A673 (cell line): Measurements from ENCODE around the gene AKAP7. TPM values are rescaled to one million over a fixed set of nuclear protein-coding genes. Genes with fewer than 3 reads are reported as not detected.

Experiments used
- BruUV-seq: library from RNA; stranded (reverse); fragments of 400-500 nt; replicated peaks from 2 replicates; lab custom pipeline; 2021; lab: Mats Ljungman, UMichigan
- CTCF ChIA-PET: fragments of 300-600 bp; sonication (Branson Sonifier 250); formaldehyde crosslinking; loops from one replicate; lab custom pipeline; 2022; ENCODE audit warnings: antibody characterized with exemption; lab: Charles Lee
- POLR2A ChIA-PET: fragments of 300-600 bp; sonication (Branson Sonifier 250); formaldehyde crosslinking; loops from one replicate; lab custom pipeline; 2022; ENCODE audit warnings: antibody characterized with exemption; ENCODE audit not compliant: low non-redundant PET; lab: Charles Lee
- DNase-seq: peaks from one replicate; pipeline ENCODE4 v3.0.0-alpha.2; 2015; ENCODE audit warnings: low spot score
- H3K27ac ChIP-seq: fragments of 200-600 bp; sonication (generic); 2 replicates; pipeline ENCODE4 v1.5.1; 2016; ENCODE audit warnings: mixed run types, low read depth, mild to moderate bottlenecking, mixed read lengths, antibody characterized with exemption, low read length; ENCODE audit not compliant: poor library complexity, severe bottlenecking
- H3K27me3 ChIP-seq: fragments of 200-600 bp; sonication (generic); replicated peaks from 2 replicates; pipeline ENCODE4 v1.6.1; 2017; ENCODE audit warnings: mixed run types, low read depth, mild to moderate bottlenecking, mixed read lengths, antibody characterized with exemption, low read length; ENCODE audit not compliant: insufficient read depth, poor library complexity
- H3K36me3 ChIP-seq: fragments of 200-600 bp; sonication (generic); 2 replicates; pipeline ENCODE4 v1.6.1; 2016; ENCODE audit warnings: mixed run types, mild to moderate bottlenecking, mixed read lengths, antibody characterized with exemption, low read length; ENCODE audit not compliant: insufficient read depth, poor library complexity, severe bottlenecking
- H3K4me1 ChIP-seq: fragments of 200-600 bp; sonication (generic); 2 replicates; pipeline ENCODE4 v1.6.1; 2017; ENCODE audit warnings: mixed run types, mild to moderate bottlenecking, mixed read lengths, antibody characterized with exemption, low read length; ENCODE audit not compliant: insufficient read depth, poor library complexity, severe bottlenecking
- H3K4me3 ChIP-seq: fragments of 200-600 bp; sonication (generic); 2 replicates; pipeline ENCODE4 v1.5.1; 2016; ENCODE audit warnings: low read depth, mixed run types, mild to moderate bottlenecking, mixed read lengths, low read length; ENCODE audit not compliant: poor library complexity, severe bottlenecking
- H3K9me3 ChIP-seq: fragments of 200-600 bp; sonication (generic); 2 replicates; pipeline ENCODE4 v1.6.1; 2016; ENCODE audit warnings: mixed run types, low read depth, mild to moderate bottlenecking, mixed read lengths, antibody characterized with exemption, low read length; ENCODE audit not compliant: poor library complexity, severe bottlenecking
- CTCF ChIP-seq: fragments of 300-800, 200-600 bp; sonication (generic); conservative IDR thresholded peaks from 2 replicates; pipeline ENCODE4 v1.5.1; 2017; ENCODE audit warnings: low read depth, mild to moderate bottlenecking, antibody characterized with exemption, low read length, moderate library complexity, mixed read lengths
- EZH2 ChIP-seq: fragments of 200-600 bp; sonication (generic); IDR thresholded peaks from 2 replicates; pipeline ENCODE4 v1.6.1; 2017; ENCODE audit warnings: borderline replicate concordance, low read depth, mild to moderate bottlenecking, mixed read lengths, antibody characterized with exemption, low read length; ENCODE audit not compliant: poor library complexity, severe bottlenecking
- intact Hi-C: fragments of 100-400 bp; cut with micrococcal nuclease; formaldehyde crosslinking; loops from one replicate; pipeline ENCODE4 v1.10.0; 2022; ENCODE audit not compliant: unreplicated experiment
- total RNA-seq: library from RNA; stranded (reverse); gene quantifications from 2 replicates; pipeline ENCODE4 v1.2.3, GENCODE V29; 2021

AKAP7 gene
- total RNA-seq, 1 experiment from 2014 or later: 59.5 TPM

DNA sequence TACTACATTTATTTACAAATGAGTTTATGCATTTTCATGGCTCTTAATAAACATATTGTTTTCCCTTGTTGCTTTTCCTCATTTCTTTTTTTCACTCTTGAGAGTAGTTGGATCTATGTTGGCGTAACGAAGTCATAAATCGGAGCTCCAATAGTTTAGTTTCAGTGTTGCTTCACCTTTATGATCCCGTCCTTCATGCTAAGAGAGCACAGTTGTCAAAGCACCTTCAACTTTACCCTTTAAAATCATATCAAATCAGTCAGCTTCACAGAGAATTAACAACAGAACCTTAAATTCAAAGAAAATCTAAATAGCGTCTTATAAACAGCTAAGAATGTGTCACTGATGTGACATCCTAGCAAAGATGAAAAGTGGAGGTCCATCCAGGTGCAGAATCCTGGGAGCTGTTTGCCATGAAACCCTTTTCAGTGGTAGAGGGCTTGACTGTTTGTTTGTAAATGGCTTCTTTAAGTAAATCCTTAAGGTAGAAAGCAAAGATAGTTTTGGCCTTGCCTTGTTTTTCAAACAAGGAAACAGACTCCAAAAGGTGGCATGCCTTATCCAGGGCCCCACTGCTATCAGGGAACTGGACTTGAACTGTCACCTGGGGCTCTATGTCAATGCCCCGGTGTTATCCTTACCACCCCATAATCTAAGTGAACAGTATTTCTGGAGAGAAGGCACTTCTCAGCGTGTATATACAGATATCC, 148.4 kb downstream of the AKAP7 start:
- Histone ChIP-seq H3K4me3 (no peak overlapping the region), H3K9me3 (no peaks in the 10 kb centered on the region), H3K4me1 (peaks cover 32% of the 10 kb centered on the region), H3K27me3 (no peaks in the 10 kb centered on the region), H3K36me3 (peaks cover 54% of the 10 kb centered on the region), H3K27ac (no peak overlapping the region)
- TF ChIP-seq CTCF (no peak), EZH2 (no peak)
- intact Hi-C loops: no loop called here
- ChIA-PET CTCF (no interaction called here), POLR2A (no interaction called here)
- no peak for DNase-seq
- BruUV-seq: no TSS peak

DNA sequence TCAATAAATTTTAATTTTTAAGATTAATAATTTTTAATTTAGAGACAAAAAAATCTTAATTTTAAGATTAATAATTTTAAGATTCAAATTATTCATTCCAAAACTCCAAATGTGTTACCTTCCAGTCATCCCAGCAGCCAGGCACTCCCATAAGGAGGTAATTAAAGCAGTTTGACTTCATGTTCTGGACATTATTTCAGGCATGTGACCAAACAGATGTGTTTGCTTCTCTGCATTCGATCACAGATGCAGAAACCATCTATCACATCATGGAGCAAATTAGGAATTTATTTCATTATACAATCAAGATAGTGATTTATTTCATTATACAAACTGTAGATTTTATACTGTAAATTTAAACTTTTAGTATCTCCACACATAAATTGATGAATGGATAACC, 150.3 kb downstream of the AKAP7 start:
- BruUV-seq: no TSS peak
- no peak for DNase-seq
- no peak for TF ChIP-seq EZH2
- no peak for TF ChIP-seq CTCF
- Histone ChIP-seq H3K27me3 (no peaks in the 10 kb centered on the region), H3K27ac (no peak overlapping the region), H3K4me1 (peaks cover 27% of the 10 kb centered on the region), H3K36me3 (peaks cover 54% of the 10 kb centered on the region), H3K4me3 (no peak overlapping the region), H3K9me3 (no peaks in the 10 kb centered on the region)
- ChIA-PET CTCF (no interaction called here), POLR2A (no interaction called here)
- intact Hi-C loops: no loop called here

DNA sequence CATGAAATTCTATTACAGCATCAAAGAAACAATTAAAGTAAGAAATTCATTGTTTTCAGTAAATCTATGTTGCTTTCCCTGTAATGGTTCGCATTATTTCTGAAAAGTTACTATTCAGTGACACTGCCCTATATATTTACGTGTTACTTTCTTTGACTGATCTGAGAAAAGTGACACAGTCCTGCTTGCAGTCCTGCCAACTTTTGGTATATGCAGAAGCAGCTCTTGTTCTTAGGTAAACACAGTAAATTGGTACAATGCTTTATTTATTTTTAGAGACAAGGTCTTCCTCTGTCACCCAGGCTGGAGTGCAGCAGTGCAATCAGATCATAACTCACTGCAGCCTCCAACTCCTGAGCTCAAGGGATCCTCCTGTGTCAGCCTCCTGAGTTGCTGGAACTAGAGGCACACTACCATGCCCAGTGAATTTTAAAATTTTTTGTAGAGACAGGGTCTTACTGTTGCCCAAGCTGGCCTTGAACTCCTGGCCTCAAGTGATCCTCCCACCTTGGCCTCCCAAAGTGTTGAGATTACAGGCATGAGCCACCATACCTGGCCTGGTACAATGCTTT, 151.3 kb downstream of the AKAP7 start:
- Histone ChIP-seq H3K9me3 (no peaks in the 10 kb centered on the region), H3K4me3 (no peak overlapping the region), H3K36me3 (peaks cover 54% of the 10 kb centered on the region), H3K27ac (no peak overlapping the region), H3K27me3 (no peaks in the 10 kb centered on the region), H3K4me1 (peaks cover 21% of the 10 kb centered on the region)
- ChIA-PET CTCF (interaction anchor here (0.5 kb wide), 1 partner anchor 248 kb away, joined by 8 read pairs; no protein-coding TSS in a partner anchor), POLR2A (no interaction called here)
- no peak for DNase-seq
- BruUV-seq: no TSS peak
- TF ChIP-seq CTCF (no peak), EZH2 (no peak)
- intact Hi-C loops: no loop called here
